Hepatic stellate cell (primary cell): ENCODE measurements around the gene RXRA.

Experiments used
- DNase-seq: peaks from one replicate; pipeline ENCODE4 v3.0.0; 2011; ENCODE audit warnings: low spot score

RXRA gene

GRCh38 chr9:134454476-134454857 lies 128.2 kb downstream of the RXRA start:
- DNase-seq: no peak

DNA sequence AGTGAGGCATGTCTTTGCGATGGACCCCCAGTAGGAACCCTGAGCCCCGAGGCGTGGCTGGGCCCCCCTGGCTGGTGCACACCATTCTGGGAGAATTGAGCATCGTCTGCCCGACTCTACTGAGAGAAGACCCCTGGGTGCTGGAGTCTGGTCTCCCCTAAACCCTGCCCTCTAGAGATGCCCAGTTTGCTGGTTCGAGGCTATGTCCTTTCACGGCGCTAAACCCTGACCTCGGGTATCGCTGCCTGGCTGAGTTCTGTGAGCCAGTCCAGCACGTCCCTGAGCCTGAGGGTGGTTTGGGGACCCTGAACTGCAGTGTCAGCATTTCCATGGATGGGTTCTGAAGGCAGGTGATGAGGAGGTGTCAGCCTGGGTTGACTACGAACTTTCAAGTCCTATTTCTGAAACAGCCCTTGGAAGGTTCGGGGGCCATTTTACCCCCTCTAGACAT lies 128.8 kb downstream of the RXRA start:
- no peak for DNase-seq

DNA sequence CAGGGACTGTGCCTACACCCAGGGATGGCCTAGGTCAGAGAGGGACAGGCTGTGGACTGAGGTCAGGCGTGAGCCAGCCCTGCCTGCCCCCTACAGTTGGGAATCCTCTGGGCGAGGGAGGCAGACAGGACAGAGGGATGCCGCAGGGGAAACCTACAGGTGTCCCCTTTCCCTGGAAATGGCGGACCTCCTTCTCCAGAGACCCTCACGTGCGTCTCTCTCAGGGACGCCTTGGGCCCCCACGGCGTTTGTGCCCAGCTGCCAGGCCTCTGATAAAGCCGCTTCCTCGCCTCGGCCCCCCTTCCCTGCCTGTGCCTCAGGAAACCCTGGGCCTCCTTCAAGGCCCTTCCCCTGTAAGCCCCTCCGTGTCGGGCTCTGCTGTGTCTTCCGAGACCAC lies 129.3 kb downstream of the RXRA start:
- DNase-seq: no peak

GRCh38 chr9:134455934-134456755 lies 129.9 kb downstream of the RXRA start:
- peak; percentile 96 for DNase-seq

DNA sequence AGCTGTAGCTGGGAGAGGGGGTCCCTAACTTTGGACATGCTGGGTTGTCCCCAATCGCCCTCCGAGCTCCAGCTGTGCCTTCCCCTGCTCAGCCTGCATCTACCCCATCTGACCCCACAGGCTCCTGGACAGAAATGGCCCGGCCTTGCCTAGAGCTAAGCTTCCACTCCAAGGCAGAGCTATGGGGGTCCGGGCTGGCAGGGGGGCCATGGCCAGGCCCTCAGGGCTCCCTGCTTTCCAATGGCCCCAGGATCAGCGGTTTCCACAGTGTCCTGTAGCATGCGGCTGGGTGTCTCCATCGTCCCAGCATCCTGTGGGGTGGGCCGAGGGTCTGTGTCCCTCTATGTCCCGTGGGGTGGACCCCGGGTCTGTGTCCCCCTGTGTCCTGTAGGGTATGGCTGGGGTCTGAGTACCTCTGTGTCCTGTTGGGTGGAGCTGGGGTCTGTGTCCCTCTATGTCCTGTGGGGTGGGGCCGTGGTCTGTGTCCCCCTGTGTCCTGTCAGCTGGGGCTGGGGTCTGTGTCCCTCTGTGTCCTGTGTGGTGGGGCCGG lies 130.6 kb downstream of the RXRA start:
- no peak for DNase-seq

DNA sequence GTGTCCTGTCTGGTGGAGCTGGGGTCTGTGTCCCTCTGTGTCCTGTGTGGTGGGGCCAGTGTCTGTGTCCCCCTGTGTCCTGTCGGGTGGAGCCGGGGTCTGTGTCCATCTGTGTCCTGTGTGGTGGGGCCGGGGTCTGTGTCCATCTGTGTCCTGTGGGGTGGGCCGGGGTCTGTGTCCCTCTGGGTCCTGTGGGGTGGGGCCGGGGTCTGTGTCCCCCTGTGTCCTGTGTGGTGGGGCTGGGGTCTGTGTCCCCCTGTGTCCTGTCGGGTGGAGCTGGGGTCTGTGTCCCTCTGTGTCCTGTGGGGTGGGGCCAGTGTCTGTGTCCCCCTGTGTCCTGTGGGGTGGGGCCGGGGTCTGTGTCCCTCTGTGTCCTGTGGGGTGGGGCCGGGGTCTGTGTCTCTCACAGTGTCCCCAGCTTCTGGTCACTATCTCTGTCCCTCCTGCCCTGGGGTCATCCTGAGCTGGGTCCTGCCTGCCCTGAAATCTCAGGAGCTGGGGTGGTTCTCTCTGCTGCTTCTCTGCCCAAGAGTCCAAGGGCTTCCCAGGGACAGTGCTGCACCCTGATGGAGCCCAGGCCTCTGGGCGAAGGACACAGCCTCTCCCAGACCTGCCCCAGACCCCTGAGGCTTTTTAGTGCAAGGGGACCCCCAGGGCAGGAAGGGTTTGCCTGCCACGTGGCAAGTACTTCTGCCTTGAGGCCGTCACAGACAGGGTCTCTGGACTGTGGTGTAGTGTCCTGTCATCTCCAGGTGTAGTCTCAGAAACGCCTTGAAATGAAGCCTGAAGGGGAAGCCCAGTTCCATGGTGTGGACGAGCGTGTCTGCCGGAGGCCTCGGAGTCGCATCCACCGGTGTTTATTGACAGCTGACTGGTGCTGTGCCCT lies 131.3 kb downstream of the RXRA start:
- DNase-seq: no peak

GRCh38 chr9:134458207-134459108 lies 132.2 kb downstream of the RXRA start:
- no peak for DNase-seq

DNA sequence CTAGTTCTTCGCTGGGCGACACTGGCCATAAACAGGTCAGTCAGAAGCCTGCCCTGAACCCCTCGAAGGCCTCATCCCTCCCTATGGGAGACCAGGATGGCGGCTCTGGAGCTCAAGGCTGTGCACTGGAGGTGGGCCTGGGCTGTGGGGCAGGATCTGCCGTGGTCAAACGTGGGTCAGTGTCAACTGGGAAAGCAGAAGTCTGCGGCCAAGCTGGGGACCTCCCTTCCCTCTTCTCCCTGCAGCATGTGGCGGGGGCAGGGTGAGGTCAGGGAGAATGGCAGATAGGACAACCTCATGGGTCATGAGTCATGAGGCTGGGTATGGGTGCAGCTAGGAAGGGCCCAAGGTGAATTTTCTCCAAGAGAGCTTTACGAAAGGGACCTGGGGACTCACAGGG lies 132.9 kb downstream of the RXRA start:
- DNase-seq: no peak

DNA sequence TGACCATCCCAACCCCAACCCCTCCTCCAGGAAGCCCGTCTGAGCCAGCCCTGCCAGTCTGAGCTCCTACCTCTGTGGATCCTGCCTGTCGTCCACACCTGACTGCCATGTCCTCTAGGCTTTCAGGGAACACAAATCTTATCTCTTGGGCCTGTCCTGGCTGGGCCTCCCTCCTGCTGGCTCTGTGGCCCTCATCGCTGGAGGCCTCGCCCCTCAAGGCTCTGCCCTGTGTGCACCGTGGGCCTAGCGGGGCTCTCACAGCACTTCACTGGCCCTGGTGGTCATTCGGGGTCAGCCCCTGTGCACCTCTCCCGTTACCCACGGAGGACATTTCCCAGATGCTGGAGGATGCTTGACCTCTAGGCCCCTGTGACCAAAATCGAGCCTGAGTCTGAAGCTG lies 133.3 kb downstream of the RXRA start:
- no peak for DNase-seq

- no peak for DNase-seq
These were observed 134.0 kb downstream of the RXRA start for GRCh38 chr9:134460206-134460605.

DNA sequence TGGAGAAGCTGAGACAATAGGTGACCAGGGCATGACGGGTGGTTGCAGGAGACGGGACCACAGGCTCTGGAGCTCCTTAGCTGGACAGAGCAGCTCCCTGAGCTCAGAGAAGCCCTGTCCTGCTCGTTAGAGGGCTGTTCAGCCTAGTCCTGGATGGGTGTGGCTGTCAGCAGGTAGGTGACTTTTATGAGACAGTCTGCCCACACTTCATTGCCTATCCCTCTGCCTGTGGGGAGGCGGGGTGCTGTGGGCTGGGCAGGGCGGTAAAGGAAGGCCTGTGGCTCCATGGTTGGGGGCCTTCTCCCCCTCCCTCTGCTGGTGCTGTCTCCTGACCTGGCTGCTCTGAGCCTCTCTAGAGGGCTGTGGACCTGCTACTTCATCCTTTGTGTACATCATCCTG lies 134.6 kb downstream of the RXRA start:
- no peak for DNase-seq

DNA sequence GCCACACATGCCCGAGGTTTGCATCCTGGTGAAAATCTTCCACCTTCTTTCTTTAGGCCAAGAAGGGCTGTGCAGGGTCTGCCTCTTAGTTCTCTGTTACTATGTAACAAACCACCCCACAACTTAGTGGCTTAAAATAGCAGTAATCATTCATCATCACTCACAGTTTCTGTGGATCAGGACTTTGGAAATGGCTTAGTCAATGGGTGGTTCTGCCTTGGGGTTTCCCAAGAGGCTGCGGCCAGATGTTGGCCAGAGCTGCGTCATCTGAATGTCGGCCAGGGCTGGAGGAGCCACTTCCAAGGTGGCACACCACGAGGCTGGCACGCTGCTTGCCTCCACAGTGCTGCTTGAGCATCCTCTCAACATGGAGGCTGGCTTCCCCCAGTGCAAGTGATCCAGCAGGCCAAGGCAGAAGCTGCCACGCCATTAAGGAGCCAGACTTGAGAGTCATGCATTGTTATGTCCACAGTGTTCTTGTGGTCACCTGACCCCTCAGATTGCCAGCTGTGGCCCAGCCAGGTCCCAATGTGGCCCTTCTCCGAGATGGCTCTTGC lies 135.2 kb downstream of the RXRA start:
- no peak for DNase-seq

DNA sequence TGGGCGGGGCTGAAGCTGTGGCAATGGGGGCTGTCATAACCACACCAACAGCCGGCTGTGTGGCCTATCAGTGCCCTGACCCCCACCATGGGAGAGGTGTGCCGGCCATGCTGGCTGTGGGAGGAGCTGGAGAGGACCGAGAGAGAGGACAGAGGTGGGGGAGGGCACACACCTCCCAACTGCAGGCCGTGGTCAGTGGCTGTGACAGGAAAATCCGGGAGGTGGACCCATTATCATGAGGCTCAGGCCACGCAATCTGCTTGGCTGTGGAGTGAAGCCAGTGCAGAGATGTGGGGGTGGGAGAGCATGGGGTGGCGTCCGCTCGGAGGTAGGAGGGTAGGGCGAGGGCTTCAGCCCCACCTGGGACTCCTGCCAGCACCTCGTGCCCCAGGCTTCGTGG lies 136.1 kb downstream of the RXRA start:
- no peak for DNase-seq

DNA sequence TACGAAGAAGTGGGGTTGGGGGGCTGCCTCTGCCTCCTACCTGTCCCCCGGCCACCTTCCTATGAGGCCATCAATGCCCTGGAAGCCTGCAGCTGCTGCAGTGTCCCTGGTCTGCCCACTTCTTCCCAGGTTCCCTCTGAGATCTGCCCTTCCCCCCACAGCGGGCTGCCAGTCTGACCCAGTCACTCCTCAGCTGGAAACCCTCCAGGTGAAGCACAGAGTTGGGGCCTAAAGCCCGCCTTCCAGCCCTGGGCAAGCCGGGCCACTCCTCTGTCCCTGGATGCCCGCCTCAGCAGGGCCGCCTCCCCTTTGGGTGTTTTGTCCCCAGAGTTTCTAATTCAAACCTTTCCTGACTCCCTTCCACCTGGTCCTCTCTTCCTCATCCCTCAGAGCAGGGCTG lies 137.0 kb downstream of the RXRA start:
- no peak for DNase-seq

DNA sequence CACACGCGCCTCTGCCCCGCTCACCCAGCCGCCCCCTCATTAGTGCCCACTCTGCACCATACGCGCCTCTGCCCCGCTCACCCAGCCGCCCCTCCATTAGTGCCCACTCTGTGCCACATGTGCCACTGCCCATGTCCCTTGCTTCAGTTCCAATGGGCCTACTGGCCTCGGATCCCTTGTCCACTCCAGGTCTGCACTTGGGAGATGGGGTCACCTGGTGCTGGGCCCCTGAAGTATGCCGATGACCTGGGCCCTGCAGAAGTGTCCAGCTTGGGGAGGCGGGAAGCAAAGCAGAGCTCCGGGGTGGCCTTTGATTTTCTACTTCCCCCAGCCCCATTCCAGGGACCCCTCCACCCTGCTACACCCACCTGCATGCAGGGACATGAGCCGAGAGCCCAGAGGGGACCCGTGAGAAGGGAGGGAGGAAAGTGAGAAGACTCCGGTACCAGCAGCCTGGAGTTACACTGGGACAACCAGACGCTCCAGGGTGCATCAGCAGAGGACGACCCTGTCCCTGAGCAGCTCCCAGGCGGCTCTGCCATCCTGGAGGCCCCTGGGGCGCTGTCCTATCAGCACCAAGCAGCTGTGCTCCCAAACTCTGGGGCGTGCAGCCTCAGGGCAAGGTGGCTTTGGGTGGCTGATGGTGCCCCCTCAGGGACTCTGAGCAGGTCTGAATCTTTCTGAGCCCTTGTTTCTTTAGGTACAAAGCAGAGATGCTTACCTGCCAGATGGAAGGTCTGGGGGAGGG lies 140.8 kb downstream of the RXRA start:
- DNase-seq: no peak

GRCh38 chr9:134468358-134468757 lies 142.1 kb downstream of the RXRA start:
- no peak for DNase-seq

DNA sequence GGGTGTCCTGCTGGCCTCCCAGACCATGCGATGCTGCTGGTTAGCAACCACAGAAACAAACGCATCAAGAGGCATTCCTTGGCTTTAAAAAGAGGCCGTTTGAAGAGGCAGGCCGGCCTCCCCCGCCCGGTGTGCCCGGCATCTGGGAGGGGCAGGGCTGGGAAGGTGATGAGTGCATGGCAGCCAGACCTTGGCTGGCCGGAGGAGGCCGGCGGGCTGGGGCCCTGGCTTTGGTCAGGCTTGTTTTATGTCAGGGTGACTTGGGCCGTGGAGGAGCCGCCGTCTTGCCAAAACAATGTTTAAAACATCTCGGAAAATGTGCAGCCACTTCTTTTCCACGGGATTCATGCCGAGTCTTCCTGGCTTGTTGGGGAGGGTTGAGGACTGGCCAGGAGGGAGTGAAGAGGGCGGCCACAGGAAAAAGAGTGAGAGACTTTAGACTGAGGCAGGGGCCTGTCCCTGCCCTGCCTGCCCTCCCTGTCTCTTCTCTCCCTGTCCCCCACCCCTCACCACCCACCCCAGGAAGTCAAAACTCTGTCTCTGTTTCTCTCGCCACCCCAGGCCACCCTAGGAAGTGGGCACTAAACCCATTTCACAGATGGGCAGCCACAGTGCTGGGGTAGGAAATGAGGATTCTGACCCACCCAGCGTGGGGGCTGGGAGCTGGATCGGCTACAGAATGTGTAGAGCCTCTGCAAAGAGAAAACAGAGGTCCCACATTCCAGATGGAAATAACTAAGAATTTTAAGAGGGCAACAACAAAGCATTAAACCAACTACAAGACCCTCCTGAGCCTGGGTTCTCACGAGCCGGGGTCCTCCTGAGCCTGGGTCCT lies 143.0 kb downstream of the RXRA start:
- DNase-seq: peak; percentile 50

GRCh38 chr9:134472256-134472655 lies 146.0 kb downstream of the RXRA start:
- no peak for DNase-seq

GRCh38 chr9:134473141-134474054 lies 147.1 kb downstream of the RXRA start:
- DNase-seq: no peak
